ENCODE measurements around the gene NINL. TPM values are rescaled to one million over a fixed set of nuclear protein-coding genes. Genes with fewer than 3 reads are reported as not detected.

Gene NINL
- polyA plus RNA-seq, 1 donor = 13.8 TPM

- DNase-seq (ENCODE audit: low read depth) = no peak
These were observed 119.8 kb downstream of the NINL start for GRCh38 chr20:25465243-25466135.

- DNase-seq (ENCODE audit: low read depth) = no peak
These were observed 120.7 kb downstream of the NINL start for GRCh38 chr20:25464501-25465242.

GRCh38 chr20:25461786-25462545, 123.4 kb downstream of the NINL start:
- DNase-seq (ENCODE audit: low read depth) = peak; percentile 26

- no peak for DNase-seq (ENCODE audit: low read depth)
These were observed 124.1 kb downstream of the NINL start for GRCh38 chr20:25461281-25461650.

- no peak for DNase-seq (ENCODE audit: low read depth)
These were observed 124.6 kb downstream of the NINL start for GRCh38 chr20:25460566-25461280.

- no peak for DNase-seq (ENCODE audit: low read depth)
These were observed 125.3 kb downstream of the NINL start for GRCh38 chr20:25459916-25460535.

GRCh38 chr20:25459111-25459830, 126.1 kb downstream of the NINL start:
- DNase-seq (ENCODE audit: low read depth) = no peak

GRCh38 chr20:25457886-25458680, 127.2 kb downstream of the NINL start:
- no peak for DNase-seq (ENCODE audit: low read depth)

GRCh38 chr20:25454153-25454900, 131.0 kb downstream of the NINL start:
- DNase-seq (ENCODE audit: low read depth) = no peak

- no peak for DNase-seq (ENCODE audit: low read depth)
These were observed 132.1 kb downstream of the NINL start for GRCh38 chr20:25453035-25453810.

GRCh38 chr20:25452333-25452732, 133.0 kb downstream of the NINL start:
- DNase-seq (ENCODE audit: low read depth) = no peak

GRCh38 chr20:25447671-25448070, 137.7 kb downstream of the NINL start:
- no peak for DNase-seq (ENCODE audit: low read depth)

GRCh38 chr20:25444556-25444955, 140.8 kb downstream of the NINL start:
- DNase-seq (ENCODE audit: low read depth) = no peak

- DNase-seq (ENCODE audit: low read depth) = no peak
These were observed 146.0 kb downstream of the NINL start for GRCh38 chr20:25439328-25439727.

- no peak for DNase-seq (ENCODE audit: low read depth)
These were observed 148.2 kb downstream of the NINL start for GRCh38 chr20:25437153-25437581.

GRCh38 chr20:25424536-25424935, 160.8 kb downstream of the NINL start:
- no peak for DNase-seq (ENCODE audit: low read depth)

- DNase-seq (ENCODE audit: low read depth) = no peak
These were observed 163.3 kb downstream of the NINL start for GRCh38 chr20:25422032-25422431.

GRCh38 chr20:25421102-25421501, 164.2 kb downstream of the NINL start:
- DNase-seq (ENCODE audit: low read depth) = no peak

Measured in forelimb muscle (tissue), 1 donor.